ENCODE data around the gene TACC3. TPM values are rescaled to one million over a fixed set of nuclear protein-coding genes. Genes with fewer than 3 reads are reported as not detected.

Gene TACC3
- total and polyA plus RNA-seq, 2 of the 8 experiments (the other 6 are each of a cell fraction or from before 2014, with no cell fraction given): 73.8 to 148 TPM

GRCh38 chr4:1779588-1780382, 58.5 kb downstream of the TACC3 start:
- WGBS, 2 experiments (ENCODE audit: extremely low coverage in 1 of 2, insufficient coverage in 1 of 2, insufficient read length in 1 of 2, insufficient replicate concordance in 2 of 2, low coverage in 1 of 2, low lambda C conversion rate in 2 of 2, missing lambda C conversion rate in 1 of 2): 83% methylated on average over 18 of the region's 18 CpGs; no CpG with 5 or more reads in 1 of the 2 experiments
- no peaks in the 10 kb centered on the region for H3K36me3 ChIP-seq (ENCODE audit: control insufficient read depth in 2 of 4, insufficient read depth in 4 of 4, low read length in 3 of 4)
- no peak overlapping the region for H2AFZ ChIP-seq (ENCODE audit: low read length)
- H3K18ac ChIP-seq (ENCODE audit: extremely low read depth, low read length): peak overlapping the region; percentile 97
- no peak for DNase-seq (ENCODE audit: low read depth in 1 of 2, low spot score in 2 of 2)
- H3K56ac ChIP-seq (replicated peaks; ENCODE audit: insufficient read length, low read depth, low read length): no peak overlapping the region
- H3K79me2 ChIP-seq (ENCODE audit: control insufficient read depth in 1 of 2, insufficient read depth in 2 of 2, low read length in 2 of 2): no peaks in the 10 kb centered on the region
- FAIRE-seq: no peak
- peak overlapping the region; percentile 100; the same call in 1 of the 2 replicates for H2BK20ac ChIP-seq (ENCODE audit: low read length)
- H4K91ac ChIP-seq (replicated peaks; ENCODE audit: insufficient read length, low read length): peak overlapping the region; percentile 99
- no peak overlapping the region for H2BK120ac ChIP-seq (replicated peaks; ENCODE audit: low read depth, low read length)
- H4K8ac ChIP-seq (ENCODE audit: extremely low read depth, insufficient read depth, low read length): no peak overlapping the region
- H2BK5ac ChIP-seq (ENCODE audit: low read depth, low read length): peak overlapping the region; percentile 71; the same call in 1 of the 2 replicates
- H4K20me1 ChIP-seq (replicated peaks in 1 of 2; ENCODE audit: control insufficient read depth in 1 of 2, insufficient read depth in 2 of 2, low read length in 2 of 2): no peaks in the 10 kb centered on the region
- no peak overlapping the region for H3K23ac ChIP-seq (ENCODE audit: insufficient read length)
- H4K5ac ChIP-seq (ENCODE audit: insufficient read length, low read depth, low read length): no peak overlapping the region
- no peak overlapping the region for H3K14ac ChIP-seq (ENCODE audit: insufficient read length)
- peak overlapping the region; percentile 79 for H3K4ac ChIP-seq (replicated peaks; ENCODE audit: insufficient read length, low read depth, low read length)
- H2BK15ac ChIP-seq (ENCODE audit: low read length): peak overlapping the region; percentile 92; the same call in 1 of the 2 replicates
- no peak overlapping the region for H3K27ac ChIP-seq (ENCODE audit: low read depth, low read length)
- H3K4me1 ChIP-seq (replicated peaks in 1 of 4; ENCODE audit: control insufficient read depth in 3 of 4, insufficient read depth in 4 of 4, low read length in 3 of 4): peaks cover 0 to 27% (median 22%) of the 10 kb centered on the region in 4 experiments; a peak in 6 of 7 replicates
- H3K27me3 ChIP-seq (replicated peaks in 1 of 4; ENCODE audit: control insufficient read depth in 3 of 4, extremely low read depth in 1 of 4, insufficient read depth in 3 of 4, low read length in 3 of 4): peaks cover 0 to 2% (median 0%) of the 10 kb centered on the region in 4 experiments; a peak in 1 of 7 replicates
- peak overlapping the region; percentile 90; the same call in 1 of the 2 replicates for H2AK5ac ChIP-seq (ENCODE audit: low read depth, low read length)
- H2BK12ac ChIP-seq (ENCODE audit: low read depth, low read length): peak overlapping the region; percentile 93; the same call in 1 of the 2 replicates
- H3K23me2 ChIP-seq (ENCODE audit: low read depth, low read length): no peaks in the 10 kb centered on the region
- H3K4me3 ChIP-seq (ENCODE audit: extremely low read depth in 1 of 4, insufficient read depth in 2 of 4, low read depth in 3 of 4, low read length in 4 of 4): no peak overlapping the region
- TF ChIP-seq MAX (IDR thresholded peaks at IDR 0.05) (no peak), RBBP5 (IDR thresholded peaks at IDR 0.05; ENCODE audit: borderline replicate concordance, low read depth, low read length) (no peak), CTCF (IDR thresholded peaks at IDR 0.05; ENCODE audit: control extremely low read depth in 1 of 3, insufficient read depth in 1 of 3, low read depth in 1 of 3, low read length in 3 of 3) (0 out of 4 replicates have a peak, but pooled peaks of 1 of the 3 experiments have one; percentile 15), RAD21 (IDR thresholded peaks at IDR 0.05 in 1 of 2, conservative IDR thresholded peaks at IDR 0.05 in 1 of 2; ENCODE audit: low read depth in 2 of 2, low read length in 2 of 2) (peak in 1 of 2 experiments; percentile 13; a peak in 1 of 4 replicates), E2F6 (IDR thresholded peaks at IDR 0.05) (0 out of 2 replicates have a peak, but pooled peaks have one; percentile 20)
- H3K79me1 ChIP-seq (ENCODE audit: low read depth, low read length): no peaks in the 10 kb centered on the region; the same call in 1 of the 2 replicates
- H3K9ac ChIP-seq (replicated peaks in 1 of 4; ENCODE audit: extremely low read depth in 1 of 4, low read depth in 3 of 4, low read length in 3 of 4): no peak overlapping the region
- POLR2A ChIA-PET (ENCODE audit: partially characterized antibody): interaction anchor here (0.7 to 17.2 kb wide), 2 partner anchors 11 to 35 kb away, joined by 3 to 170 read pairs; partner anchors contain the start of gene FGFR3
- CTCF ChIA-PET (ENCODE audit: partially characterized antibody): interaction anchor here (52.9 to 71.2 kb wide), 2 partner anchors 9 to 15 kb away, joined by 2507 read pairs; partner anchors contain the start of gene FGFR3
- no peaks in the 10 kb centered on the region for H3K9me3 ChIP-seq (ENCODE audit: insufficient read depth in 2 of 2, low read depth in 1 of 2, low read length in 1 of 2)
- no peak overlapping the region for H3K4me2 ChIP-seq (ENCODE audit: insufficient read depth in 1 of 2, low read depth in 2 of 2, low read length in 2 of 2)
